C4-2B (cell line): ENCODE results near the gene DNMT1.

Experiments used
- H3K27ac ChIP-seq: fragments of 450-650 bp; 2 replicates; pipeline ENCODE4 v1.5.1; 2017
- CTCF ChIP-seq: fragments of 450-650 bp; conservative IDR thresholded peaks from 2 replicates; pipeline ENCODE4 v1.5.1; 2017; ENCODE audit warnings: mild to moderate bottlenecking
- ZFX ChIP-seq: fragments of 450-650 bp; IDR thresholded peaks from 2 replicates; pipeline ENCODE4 v1.6.1; 2017

The DNMT1 gene

GRCh38 chr19:10088949-10089554, 105.7 kb downstream of the DNMT1 start:
- TF ChIP-seq CTCF (no peak), ZFX (no peak)
- H3K27ac ChIP-seq, result no peak overlapping the region

GRCh38 chr19:10087296-10088061, 107.3 kb downstream of the DNMT1 start:
- H3K27ac ChIP-seq, result no peak overlapping the region
- TF ChIP-seq CTCF, result no peak
- no peak for TF ChIP-seq ZFX

- TF ChIP-seq CTCF, result no peak
- no peak for TF ChIP-seq ZFX
- peak overlapping the region; percentile 33; the same call in 1 of the 2 replicates for H3K27ac ChIP-seq
These were observed 108.1 kb downstream of the DNMT1 start for GRCh38 chr19:10086591-10087192.

- peak within 1 kb of the TSS; percentile 33; the same call in 1 of the 2 replicates for H3K27ac ChIP-seq
- no peak for TF ChIP-seq CTCF
- 0 out of 2 replicates have a peak, but pooled peaks have one; percentile 10 for TF ChIP-seq ZFX
These were observed 108.8 kb downstream of the DNMT1 start, which contains the start of gene SHFL for GRCh38 chr19:10085641-10086590. TSS of gene SHFL (plus strand) at chr19:10086317. CDS start at chr19:10086428, 111 bp downstream.

- TF ChIP-seq ZFX (no peak), CTCF (no peak)
- no peak overlapping the region for H3K27ac ChIP-seq
These were observed 110.0 kb downstream of the DNMT1 start for GRCh38 chr19:10084803-10085202.

GRCh38 chr19:10083911-10084310, 110.8 kb downstream of the DNMT1 start:
- no peak for TF ChIP-seq CTCF
- TF ChIP-seq ZFX, result no peak
- no peak overlapping the region for H3K27ac ChIP-seq
